ENCODE results near the gene KDM6A. TPM values are rescaled to one million over a fixed set of nuclear protein-coding genes. Genes with fewer than 3 reads are reported as not detected.
"Not testable (repeated sequence)": the region's sequence is repeated elsewhere in the genome, so short reads cannot be mapped to it uniquely, and the experiment has no call there.

The KDM6A gene
- total and polyA plus RNA-seq, 2 donors = 20.9 to 36.5 TPM

DNA sequence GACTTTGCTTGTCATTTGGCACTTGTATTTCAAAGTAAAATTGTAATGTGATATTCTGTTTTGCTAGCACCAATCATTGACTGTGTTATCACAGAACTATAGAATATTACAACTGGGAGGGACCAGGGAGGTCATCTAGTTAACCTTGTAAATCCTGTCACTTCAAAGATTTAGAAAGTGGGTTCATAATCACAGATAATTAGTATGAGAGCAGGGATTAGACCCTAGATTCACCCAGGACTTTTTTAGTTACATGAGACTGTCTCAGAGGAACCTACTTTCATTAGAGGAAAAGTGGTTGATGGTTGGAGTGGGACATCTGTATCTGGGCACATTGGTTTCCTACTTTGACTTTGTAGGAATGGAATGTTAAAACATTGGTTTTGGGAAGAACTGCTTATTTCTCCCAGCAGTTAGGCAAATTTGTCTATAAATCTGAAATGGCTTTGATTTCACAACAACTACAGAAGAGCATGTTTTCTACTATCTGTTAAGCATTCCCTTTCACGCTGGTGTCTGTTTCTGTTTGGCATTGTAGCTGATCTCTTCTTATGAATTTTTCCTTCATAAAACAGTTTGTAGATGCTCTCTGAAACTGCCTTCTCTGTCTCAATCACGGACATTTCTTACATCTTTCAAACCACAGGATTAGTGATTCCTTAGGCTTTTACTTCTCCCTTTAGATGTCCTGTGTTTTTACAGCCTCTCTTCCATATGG is 183.6 kb downstream of the KDM6A start:
- WGBS = 97% methylated on average over 2 of the region's 2 CpGs
- no peak for DNase-seq (ENCODE audit: low read depth in 6 of 9, low spot score in 9 of 9)
- H3K27me3 ChIP-seq (ENCODE audit: control insufficient read depth in 2 of 2, insufficient read depth in 1 of 2, low read length in 1 of 2) = no peaks in the 10 kb centered on the region
- no peaks in the 10 kb centered on the region for H3K9me3 ChIP-seq (ENCODE audit: control insufficient read depth in 2 of 2, insufficient read depth in 1 of 2, low read length in 1 of 2)
- no peaks in the 10 kb centered on the region for H3K4me1 ChIP-seq (ENCODE audit: control insufficient read depth in 2 of 2, insufficient read depth in 2 of 2, low read length in 2 of 2)
- peaks cover 3 to 25% of the 10 kb centered on the region in 2 donors for H3K36me3 ChIP-seq (ENCODE audit: control insufficient read depth in 2 of 2, insufficient read depth in 2 of 2, low read length in 1 of 2)
- no peak overlapping the region for H3K27ac ChIP-seq (ENCODE audit: low read depth in 1 of 2, low read length in 1 of 2)
- no peak overlapping the region for H3K4me3 ChIP-seq (ENCODE audit: low read length in 2 of 2)

- 97% methylated on average over 2 of the region's 2 CpGs for WGBS
- H3K27me3 ChIP-seq (ENCODE audit: control insufficient read depth in 2 of 2, insufficient read depth in 1 of 2, low read length in 1 of 2); H3K27ac ChIP-seq (ENCODE audit: low read depth in 1 of 2, low read length in 1 of 2); H3K9me3 ChIP-seq (ENCODE audit: control insufficient read depth in 2 of 2, insufficient read depth in 1 of 2, low read length in 1 of 2); H3K4me3 ChIP-seq (ENCODE audit: low read length in 2 of 2); H3K4me1 ChIP-seq (ENCODE audit: control insufficient read depth in 2 of 2, insufficient read depth in 2 of 2, low read length in 2 of 2); DNase-seq (ENCODE audit: low read depth in 6 of 9, low spot score in 9 of 9): not testable (repeated sequence)
- peaks cover 8 to 33% of the 10 kb centered on the region in 2 donors for H3K36me3 ChIP-seq (ENCODE audit: control insufficient read depth in 2 of 2, insufficient read depth in 2 of 2, low read length in 1 of 2)
Observed at GRCh38 chrX:45059906-45060305, 186.9 kb downstream of the KDM6A start.

DNA sequence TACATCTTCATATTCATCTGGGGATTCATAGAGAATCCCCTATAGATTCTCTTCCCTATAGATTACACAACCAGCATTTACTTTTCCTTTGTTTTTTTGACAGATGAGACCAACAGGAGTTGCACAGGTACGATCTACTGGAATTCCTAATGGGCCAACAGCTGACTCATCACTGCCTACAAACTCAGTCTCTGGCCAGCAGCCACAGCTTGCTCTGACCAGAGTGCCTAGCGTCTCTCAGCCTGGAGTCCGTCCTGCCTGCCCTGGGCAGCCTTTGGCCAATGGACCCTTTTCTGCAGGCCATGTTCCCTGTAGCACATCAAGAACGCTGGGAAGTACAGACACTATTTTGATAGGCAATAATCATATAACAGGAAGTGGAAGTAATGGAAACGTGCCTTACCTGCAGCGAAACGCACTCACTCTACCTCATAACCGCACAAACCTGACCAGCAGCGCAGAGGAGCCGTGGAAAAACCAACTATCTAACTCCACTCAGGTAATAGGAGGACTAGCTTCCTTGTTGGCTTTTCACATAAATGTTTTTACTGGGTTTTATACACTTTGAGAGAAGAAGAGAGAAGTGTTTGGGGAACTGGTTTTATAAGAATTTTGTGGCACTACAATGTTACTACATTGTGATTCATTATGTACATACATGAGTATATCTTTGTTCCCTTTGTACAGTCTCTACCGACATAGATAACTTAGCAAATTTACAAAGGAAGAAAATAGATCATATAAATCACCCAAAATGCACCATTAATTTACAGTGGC is 190.5 kb downstream of the KDM6A start:
- WGBS = 99% methylated on average over 11 of the region's 11 CpGs
- peaks cover 8 to 40% of the 10 kb centered on the region in 2 donors for H3K36me3 ChIP-seq (ENCODE audit: control insufficient read depth in 2 of 2, insufficient read depth in 2 of 2, low read length in 1 of 2)

GRCh38 chrX:45068569-45068968 is 195.6 kb downstream of the KDM6A start:
- Histone ChIP-seq H3K4me1 (ENCODE audit: control insufficient read depth in 2 of 2, insufficient read depth in 2 of 2, low read length in 2 of 2) (no peaks in the 10 kb centered on the region), H3K27ac (ENCODE audit: low read depth in 1 of 2, low read length in 1 of 2) (no peak overlapping the region), H3K9me3 (ENCODE audit: control insufficient read depth in 2 of 2, insufficient read depth in 1 of 2, low read length in 1 of 2) (no peaks in the 10 kb centered on the region), H3K27me3 (ENCODE audit: control insufficient read depth in 2 of 2, insufficient read depth in 1 of 2, low read length in 1 of 2) (no peaks in the 10 kb centered on the region), H3K4me3 (ENCODE audit: low read length in 2 of 2) (no peak overlapping the region), H3K36me3 (ENCODE audit: control insufficient read depth in 2 of 2, insufficient read depth in 2 of 2, low read length in 1 of 2) (peaks cover 10 to 34% of the 10 kb centered on the region in 2 donors)
- no peak for DNase-seq (ENCODE audit: low read depth in 6 of 9, low spot score in 9 of 9)
- WGBS = 94% methylated on average over 4 of the region's 4 CpGs

More for the DNA sequence above, 190.5 kb downstream of the KDM6A start:
- no peak overlapping the region for H3K4me3 ChIP-seq (ENCODE audit: low read length in 2 of 2)
- H3K9me3 ChIP-seq (ENCODE audit: control insufficient read depth in 2 of 2, insufficient read depth in 1 of 2, low read length in 1 of 2) = no peaks in the 10 kb centered on the region
- H3K4me1 ChIP-seq (ENCODE audit: control insufficient read depth in 2 of 2, insufficient read depth in 2 of 2, low read length in 2 of 2) = no peaks in the 10 kb centered on the region
- no peak overlapping the region for H3K27ac ChIP-seq (ENCODE audit: low read depth in 1 of 2, low read length in 1 of 2)
- DNase-seq (ENCODE audit: low read depth in 6 of 9, low spot score in 9 of 9) = no peak
- H3K27me3 ChIP-seq (ENCODE audit: control insufficient read depth in 2 of 2, insufficient read depth in 1 of 2, low read length in 1 of 2) = no peaks in the 10 kb centered on the region

DNA sequence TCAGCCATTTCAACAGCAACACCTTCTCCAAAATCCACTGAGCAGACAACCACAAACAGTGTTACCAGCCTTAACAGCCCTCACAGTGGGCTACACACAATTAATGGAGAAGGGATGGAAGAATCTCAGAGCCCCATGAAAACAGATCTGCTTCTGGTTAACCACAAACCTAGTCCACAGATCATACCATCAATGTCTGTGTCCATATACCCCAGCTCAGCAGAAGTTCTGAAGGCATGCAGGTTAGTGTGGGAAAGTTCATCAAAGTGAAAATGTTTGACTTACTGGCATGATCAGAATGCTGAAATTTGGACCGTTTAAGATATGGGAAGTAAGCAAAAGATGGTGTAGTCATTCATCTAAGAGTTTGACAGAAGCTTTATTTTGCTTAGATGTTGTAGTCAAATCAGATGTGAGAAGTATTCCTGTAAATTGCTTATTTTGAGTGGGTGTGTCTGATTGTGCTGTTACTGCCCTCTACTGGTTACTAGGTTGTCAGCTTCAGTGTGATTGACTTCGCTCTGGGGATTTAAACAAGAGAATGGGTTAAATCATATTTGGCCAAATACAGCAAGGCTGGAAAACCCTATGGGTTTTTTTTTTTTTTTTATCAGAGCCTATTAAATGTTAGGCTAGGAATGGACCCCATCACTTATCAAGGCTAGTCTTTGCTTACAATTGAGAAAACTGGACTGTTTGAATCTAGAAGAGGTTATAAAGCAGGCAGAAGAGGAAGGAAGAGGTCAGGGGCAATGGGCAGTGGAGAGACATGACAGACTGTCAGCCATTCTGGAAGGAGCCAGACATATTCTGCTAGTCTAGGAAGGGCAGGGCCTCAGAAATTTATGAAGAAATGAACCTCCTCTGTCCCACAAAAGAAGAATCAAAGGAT is 197.4 kb downstream of the KDM6A start:
- Histone ChIP-seq H3K36me3 (ENCODE audit: control insufficient read depth in 2 of 2, insufficient read depth in 2 of 2, low read length in 1 of 2) (peaks cover 8 to 28% of the 10 kb centered on the region in 2 donors), H3K4me3 (ENCODE audit: low read length in 2 of 2) (no peak overlapping the region), H3K27ac (ENCODE audit: low read depth in 1 of 2, low read length in 1 of 2) (no peak overlapping the region), H3K27me3 (ENCODE audit: control insufficient read depth in 2 of 2, insufficient read depth in 1 of 2, low read length in 1 of 2) (no peaks in the 10 kb centered on the region), H3K9me3 (ENCODE audit: control insufficient read depth in 2 of 2, insufficient read depth in 1 of 2, low read length in 1 of 2) (no peaks in the 10 kb centered on the region), H3K4me1 (ENCODE audit: control insufficient read depth in 2 of 2, insufficient read depth in 2 of 2, low read length in 2 of 2) (no peaks in the 10 kb centered on the region)
- WGBS = 49% methylated on average over 2 of the region's 2 CpGs
- peak in 8 of 9 donors; percentile 4 to 77 (median 30) for DNase-seq (ENCODE audit: low read depth in 6 of 9, low spot score in 9 of 9)

DNA sequence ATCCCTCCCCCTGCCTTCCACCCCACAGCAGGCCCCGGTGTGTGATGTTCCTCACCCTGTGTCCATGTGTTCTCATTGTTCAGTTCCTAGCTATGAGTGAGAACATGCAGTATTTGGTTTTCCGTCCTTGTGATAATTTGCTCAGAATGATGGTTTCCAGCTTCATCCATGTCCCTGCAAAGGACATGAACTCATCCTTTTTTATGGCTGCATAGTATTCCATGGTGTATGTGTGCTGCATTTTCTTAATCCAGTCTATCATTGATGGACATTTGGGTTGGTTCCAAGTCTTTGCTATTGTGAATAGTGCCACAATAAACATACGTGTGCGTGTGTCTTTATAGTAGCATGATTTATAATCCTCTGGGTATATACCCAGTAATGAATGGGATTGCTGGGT is 200.0 kb downstream of the KDM6A start:
- 97% methylated on average over 4 of the region's 4 CpGs for WGBS
- not testable (repeated sequence) for H3K27me3 ChIP-seq (ENCODE audit: control insufficient read depth in 2 of 2, insufficient read depth in 1 of 2, low read length in 1 of 2)

DNA sequence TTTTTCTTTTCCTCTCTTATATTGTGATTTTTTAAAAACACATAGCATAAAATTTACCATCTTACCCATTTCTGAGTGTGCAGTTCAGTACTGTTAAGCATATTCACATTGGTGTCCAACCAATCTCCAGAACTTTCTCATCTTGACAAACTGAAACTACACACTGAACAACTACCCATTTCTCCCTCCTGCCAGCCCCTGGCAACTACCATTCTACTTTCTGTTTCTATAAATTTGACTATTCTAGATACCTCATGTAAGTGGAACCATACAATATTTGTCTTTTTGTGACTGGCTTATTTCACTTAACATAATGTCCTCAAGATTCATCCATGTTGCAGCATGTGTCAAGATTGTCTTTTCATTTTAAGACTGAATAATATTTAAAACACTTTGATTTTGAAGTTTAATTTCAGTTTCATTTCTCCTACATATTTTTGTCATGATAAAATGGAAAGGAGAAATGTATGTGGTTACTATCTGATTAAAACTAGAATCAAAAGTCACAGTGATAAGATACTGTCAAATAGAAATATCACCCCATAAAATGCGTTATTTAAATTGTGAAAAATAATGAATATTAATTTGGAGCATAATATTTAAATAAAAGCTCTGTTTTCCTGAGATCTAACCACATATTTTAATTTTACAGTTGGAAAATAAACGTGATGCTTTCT is 204.9 kb downstream of the KDM6A start:
- Histone ChIP-seq H3K36me3 (ENCODE audit: control insufficient read depth in 2 of 2, insufficient read depth in 2 of 2, low read length in 1 of 2) (peaks cover 0 to 28% of the 10 kb centered on the region in 2 donors), H3K4me1 (ENCODE audit: control insufficient read depth in 2 of 2, insufficient read depth in 2 of 2, low read length in 2 of 2) (no peaks in the 10 kb centered on the region), H3K9me3 (ENCODE audit: control insufficient read depth in 2 of 2, insufficient read depth in 1 of 2, low read length in 1 of 2) (no peaks in the 10 kb centered on the region), H3K27me3 (ENCODE audit: control insufficient read depth in 2 of 2, insufficient read depth in 1 of 2, low read length in 1 of 2) (no peaks in the 10 kb centered on the region), H3K27ac (ENCODE audit: low read depth in 1 of 2, low read length in 1 of 2) (no peak overlapping the region), H3K4me3 (ENCODE audit: low read length in 2 of 2) (no peak overlapping the region)
- 95% methylated on average over 2 of the region's 2 CpGs for WGBS
- DNase-seq (ENCODE audit: low read depth in 6 of 9, low spot score in 9 of 9) = peak in 1 of 9 donors; percentile 30

More for the DNA sequence above, 200.0 kb downstream of the KDM6A start:
- not testable (repeated sequence) for DNase-seq (ENCODE audit: low read depth in 6 of 9, low spot score in 9 of 9); H3K4me3 ChIP-seq (ENCODE audit: low read length in 2 of 2); H3K9me3 ChIP-seq (ENCODE audit: control insufficient read depth in 2 of 2, insufficient read depth in 1 of 2, low read length in 1 of 2); H3K27ac ChIP-seq (ENCODE audit: low read depth in 1 of 2, low read length in 1 of 2); H3K4me1 ChIP-seq (ENCODE audit: control insufficient read depth in 2 of 2, insufficient read depth in 2 of 2, low read length in 2 of 2)
- H3K36me3 ChIP-seq (ENCODE audit: control insufficient read depth in 2 of 2, insufficient read depth in 2 of 2, low read length in 1 of 2) = peaks cover 8 to 23% of the 10 kb centered on the region in 2 donors

GRCh38 chrX:45083314-45083713 is 210.3 kb downstream of the KDM6A start:
- Histone ChIP-seq H3K27ac (ENCODE audit: low read depth in 1 of 2, low read length in 1 of 2) (no peak overlapping the region), H3K36me3 (ENCODE audit: control insufficient read depth in 2 of 2, insufficient read depth in 2 of 2, low read length in 1 of 2) (peaks cover 0 to 50% of the 10 kb centered on the region in 2 donors), H3K4me1 (ENCODE audit: control insufficient read depth in 2 of 2, insufficient read depth in 2 of 2, low read length in 2 of 2) (no peaks in the 10 kb centered on the region), H3K9me3 (ENCODE audit: control insufficient read depth in 2 of 2, insufficient read depth in 1 of 2, low read length in 1 of 2) (no peaks in the 10 kb centered on the region), H3K27me3 (ENCODE audit: control insufficient read depth in 2 of 2, insufficient read depth in 1 of 2, low read length in 1 of 2) (no peaks in the 10 kb centered on the region), H3K4me3 (ENCODE audit: low read length in 2 of 2) (no peak overlapping the region)
- DNase-seq (ENCODE audit: low read depth in 6 of 9, low spot score in 9 of 9) = peak in 2 of 9 donors; percentile 18 to 45
- 32% methylated on average over 2 of the region's 2 CpGs for WGBS
